OCI-LY1 (cell line): Measurements from ENCODE around the gene RSPRY1.

Experiments used
- CTCF ChIP-seq: fragments of 200-600 bp; sonication (generic), shearing (Covaris generic); IDR thresholded peaks from 2 replicates; pipeline ENCODE4 v1.5.1; 2017; ENCODE audit warnings: mild to moderate bottlenecking, antibody characterized with exemption, low read length, moderate library complexity, mixed read lengths
- EZH2 ChIP-seq: fragments of 200-600 bp; sonication (generic), shearing (Covaris generic); IDR thresholded peaks from 2 replicates; pipeline ENCODE4 v1.8.0; 2017; ENCODE audit warnings: borderline replicate concordance, mixed run types, mild to moderate bottlenecking, antibody characterized with exemption, low read length, moderate library complexity, mixed read lengths

- TF ChIP-seq CTCF = no peak
- TF ChIP-seq EZH2 = no peak
Measured at GRCh38 chr16:57188711-57189002, 2.5 kb downstream of the RSPRY1 start.
